WERI-Rb-1 (cell line): Measurements from ENCODE around the gene STOML1.

Experiments used
- DNase-seq: peaks from one replicate; pipeline ENCODE4 v3.0.0-alpha.2; 2020
- H3K27ac ChIP-seq: fragments of 250-450 bp; sonication (Bioruptor Pico); 2 replicates; pipeline ENCODE4 v1.5.1; 2020; ENCODE audit warnings: mild to moderate bottlenecking, moderate library complexity
- H3K27me3 ChIP-seq: fragments of 250-450 bp; sonication (Bioruptor Pico); 2 replicates; pipeline ENCODE4 v1.5.1; 2021; ENCODE audit warnings: mild to moderate bottlenecking, low read depth, moderate library complexity; ENCODE audit not compliant: insufficient read depth, severe bottlenecking
- H3K36me3 ChIP-seq: fragments of 250-450 bp; sonication (Bioruptor Pico); 2 replicates; pipeline ENCODE4 v1.5.1; 2020; ENCODE audit warnings: mild to moderate bottlenecking, moderate library complexity
- H3K4me3 ChIP-seq: 2 replicates; pipeline ENCODE4 v1.5.1; 2011; ENCODE audit warnings: low read depth, mild to moderate bottlenecking, control low read depth, low read length
- H3K9me3 ChIP-seq: fragments of 250-450 bp; sonication (Bioruptor Pico); 2 replicates; pipeline ENCODE4 v1.5.1; 2021; ENCODE audit warnings: mild to moderate bottlenecking, moderate library complexity; ENCODE audit not compliant: severe bottlenecking
- TF ChIP-seq, protein P1 (sequence below): IDR thresholded peaks from 2 replicates; pipeline ENCODE4 v1.5.1; 2011; ENCODE audit warnings: low read depth, mild to moderate bottlenecking, control low read depth, inconsistent platforms, low read length

The STOML1 gene

DNA sequence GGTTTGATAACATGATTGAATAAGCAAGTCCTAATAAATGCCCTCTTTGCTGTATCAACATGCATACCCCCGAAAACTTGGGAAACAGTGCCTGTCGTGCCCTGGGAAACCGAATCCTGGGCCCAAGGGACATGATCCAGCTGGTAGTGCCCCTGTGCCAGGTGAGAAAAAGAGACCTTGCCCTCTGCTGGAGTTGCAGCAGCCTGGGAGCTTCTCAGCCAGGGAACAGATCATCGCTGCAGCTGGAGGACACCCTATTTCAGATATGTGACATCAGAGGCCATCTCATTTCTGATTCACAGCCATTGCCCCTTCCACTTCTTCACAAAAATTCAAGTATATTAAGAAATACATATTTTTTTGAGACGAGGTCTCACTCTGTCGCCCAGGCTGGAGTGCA, 32.3 kb downstream of the STOML1 start:
- Histone ChIP-seq H3K4me3 (no peak overlapping the region), H3K36me3 (no peaks in the 10 kb centered on the region), H3K27me3 (no peaks in the 10 kb centered on the region), H3K9me3 (no peaks in the 10 kb centered on the region), H3K27ac (no peak overlapping the region)
- TF ChIP-seq, protein P1, sequence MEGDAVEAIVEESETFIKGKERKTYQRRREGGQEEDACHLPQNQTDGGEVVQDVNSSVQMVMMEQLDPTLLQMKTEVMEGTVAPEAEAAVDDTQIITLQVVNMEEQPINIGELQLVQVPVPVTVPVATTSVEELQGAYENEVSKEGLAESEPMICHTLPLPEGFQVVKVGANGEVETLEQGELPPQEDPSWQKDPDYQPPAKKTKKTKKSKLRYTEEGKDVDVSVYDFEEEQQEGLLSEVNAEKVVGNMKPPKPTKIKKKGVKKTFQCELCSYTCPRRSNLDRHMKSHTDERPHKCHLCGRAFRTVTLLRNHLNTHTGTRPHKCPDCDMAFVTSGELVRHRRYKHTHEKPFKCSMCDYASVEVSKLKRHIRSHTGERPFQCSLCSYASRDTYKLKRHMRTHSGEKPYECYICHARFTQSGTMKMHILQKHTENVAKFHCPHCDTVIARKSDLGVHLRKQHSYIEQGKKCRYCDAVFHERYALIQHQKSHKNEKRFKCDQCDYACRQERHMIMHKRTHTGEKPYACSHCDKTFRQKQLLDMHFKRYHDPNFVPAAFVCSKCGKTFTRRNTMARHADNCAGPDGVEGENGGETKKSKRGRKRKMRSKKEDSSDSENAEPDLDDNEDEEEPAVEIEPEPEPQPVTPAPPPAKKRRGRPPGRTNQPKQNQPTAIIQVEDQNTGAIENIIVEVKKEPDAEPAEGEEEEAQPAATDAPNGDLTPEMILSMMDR: no peak
- DNase-seq: no peak

DNA sequence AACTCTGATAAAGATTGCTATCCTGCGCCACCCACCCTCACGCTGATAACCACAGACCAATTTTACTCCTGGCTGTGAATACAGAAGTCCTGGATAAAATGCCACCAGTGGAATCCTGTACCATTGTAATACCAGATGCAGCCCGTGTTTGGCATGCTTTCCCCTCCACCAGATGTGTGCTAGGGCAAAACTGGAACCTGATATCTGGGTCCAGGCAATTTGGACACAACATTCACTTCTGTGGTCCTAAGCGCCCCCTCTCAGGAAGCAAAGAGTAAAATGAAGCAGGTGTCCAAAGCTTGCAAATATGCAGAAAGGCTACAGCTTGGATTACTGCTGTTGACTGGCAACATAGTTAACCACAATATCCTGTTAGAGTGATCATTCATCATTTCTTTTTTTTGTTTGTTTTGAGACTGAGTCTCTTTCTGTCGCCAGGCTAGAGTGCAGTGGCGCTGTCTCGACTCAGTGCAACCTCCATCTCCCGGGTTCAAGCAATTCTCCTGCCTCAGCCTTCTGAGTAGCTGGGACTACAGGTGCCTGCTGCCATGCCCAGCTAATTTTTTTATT, 33.0 kb downstream of the STOML1 start:
- Histone ChIP-seq H3K4me3 (no peak overlapping the region), H3K27ac (no peak overlapping the region), H3K9me3 (no peaks in the 10 kb centered on the region), H3K36me3 (no peaks in the 10 kb centered on the region), H3K27me3 (no peaks in the 10 kb centered on the region)
- TF ChIP-seq, protein P1: no peak
- no peak for DNase-seq

DNA sequence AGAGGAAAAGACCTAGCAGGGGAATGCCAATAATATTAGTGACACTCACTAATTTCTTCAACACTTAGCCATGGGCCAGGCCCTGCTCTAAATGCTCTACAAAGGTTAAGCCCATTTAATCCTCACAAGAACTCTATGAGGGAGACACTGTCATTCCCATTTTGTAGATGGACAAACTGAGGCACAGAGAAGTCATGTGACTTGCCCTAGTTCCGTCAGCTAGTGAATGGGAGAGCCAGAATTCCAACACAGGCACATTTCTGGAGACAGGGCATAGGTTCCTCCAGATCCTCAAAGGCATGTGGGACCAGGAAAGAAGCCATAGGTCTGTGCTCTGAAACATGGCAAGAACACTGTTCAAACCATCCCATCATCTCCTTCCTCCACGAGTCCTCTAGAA, 34.3 kb downstream of the STOML1 start:
- DNase-seq: no peak
- Histone ChIP-seq H3K27ac (no peak overlapping the region), H3K9me3 (no peaks in the 10 kb centered on the region)

DNA sequence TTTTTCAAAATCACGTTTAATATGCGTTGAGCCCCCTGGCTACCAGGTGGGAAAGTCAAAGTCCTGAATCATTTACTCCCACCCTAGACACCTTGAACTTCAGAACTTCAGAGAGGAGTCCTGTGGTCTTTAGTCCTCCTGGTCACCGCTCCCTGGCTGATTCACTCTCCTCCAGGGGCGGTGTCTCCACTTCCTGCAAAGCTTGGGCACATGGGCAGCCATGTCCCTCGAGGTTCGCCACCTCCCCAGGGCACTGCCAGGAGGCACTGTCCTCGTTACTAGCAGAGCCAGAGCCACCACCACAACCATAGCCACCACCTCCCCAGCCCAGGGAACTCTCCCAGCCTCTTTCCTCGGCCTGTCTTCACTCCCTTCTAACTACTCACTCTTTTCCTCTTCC, 34.8 kb downstream of the STOML1 start:
- H3K4me3 ChIP-seq: no peak overlapping the region
- H3K27ac ChIP-seq: no peak overlapping the region
- no peaks in the 10 kb centered on the region for H3K9me3 ChIP-seq
- DNase-seq: no peak
- TF ChIP-seq, protein P1: no peak
- H3K36me3 ChIP-seq: peaks cover 12% of the 10 kb centered on the region
- H3K27me3 ChIP-seq: no peaks in the 10 kb centered on the region

More for the DNA sequence above, 34.3 kb downstream of the STOML1 start:
- TF ChIP-seq, protein P1: no peak
- no peak overlapping the region for H3K4me3 ChIP-seq
- H3K36me3 ChIP-seq: peaks cover 7% of the 10 kb centered on the region
- H3K27me3 ChIP-seq: no peaks in the 10 kb centered on the region

DNA sequence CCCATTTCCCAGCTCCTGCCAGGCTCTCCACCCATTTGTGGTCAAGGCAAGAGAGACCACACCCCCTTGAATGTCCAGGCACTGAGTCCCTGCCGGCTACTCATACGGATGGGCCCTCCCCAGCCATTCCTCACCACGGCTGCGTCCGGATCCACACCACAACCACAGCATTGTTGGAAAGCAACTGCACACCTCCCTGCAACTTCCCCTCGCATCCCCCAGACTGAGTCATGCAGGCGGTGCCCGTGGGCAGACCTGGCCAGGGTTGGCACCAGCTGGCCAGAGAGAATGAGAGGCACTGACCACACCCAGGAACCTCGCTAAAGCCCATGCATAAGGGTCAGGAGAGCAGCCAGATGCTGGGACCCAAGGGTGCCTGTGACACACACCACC, 35.4 kb downstream of the STOML1 start:
- H3K36me3 ChIP-seq: peaks cover 17% of the 10 kb centered on the region
- H3K9me3 ChIP-seq: no peaks in the 10 kb centered on the region
- no peak for DNase-seq
- TF ChIP-seq, protein P1: no peak
- no peak overlapping the region for H3K4me3 ChIP-seq
- H3K27ac ChIP-seq: no peak overlapping the region
- no peaks in the 10 kb centered on the region for H3K27me3 ChIP-seq
